ENCODE measurements around the gene SMC2.

SMC2 gene

DNA sequence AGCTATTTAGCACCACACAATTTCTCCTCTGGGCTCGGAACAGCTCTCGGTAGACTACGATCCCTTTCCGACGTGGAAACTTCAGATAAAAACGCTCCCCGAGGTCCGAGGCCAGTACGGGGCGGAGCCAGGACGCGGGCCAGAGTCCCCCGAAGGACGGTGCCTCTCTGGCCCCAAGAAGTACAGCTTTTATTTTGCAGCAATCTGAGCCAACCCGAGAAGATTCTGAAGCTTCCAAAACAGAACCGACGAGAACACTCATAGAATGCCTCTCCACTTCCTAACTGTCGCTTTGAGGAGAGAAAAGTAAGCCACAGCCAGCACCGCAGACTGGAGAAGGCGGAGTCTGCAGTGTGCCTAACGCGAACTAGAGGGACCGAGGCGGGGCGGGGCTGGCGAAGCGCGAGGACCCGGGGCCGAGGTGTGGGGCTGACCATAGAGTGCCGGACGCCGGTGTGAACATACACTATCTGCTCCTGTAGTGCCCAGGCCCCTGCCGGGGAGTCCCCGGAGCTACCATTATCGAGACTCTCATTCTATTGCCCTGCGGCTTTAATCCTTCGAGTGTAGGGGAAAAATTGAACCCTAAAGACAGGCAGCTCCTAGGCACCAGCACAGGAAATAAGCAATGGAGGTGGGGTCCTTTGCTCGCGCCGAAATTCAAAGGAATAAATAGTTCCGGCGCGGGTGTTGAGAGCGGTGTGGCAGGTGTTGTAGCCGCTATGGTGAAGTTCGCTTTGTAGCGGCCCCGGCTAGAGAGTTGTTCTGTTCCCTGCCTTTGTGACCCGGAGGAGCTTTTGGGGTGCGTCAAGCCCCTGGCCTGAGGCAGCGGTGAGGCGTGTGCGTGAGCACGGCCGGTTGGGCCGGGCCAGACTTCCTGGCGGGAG lies at the start of gene SMC2:
TSS of gene SMC2 (plus strand) at position 663 of the 887 bp plus-strand sequence. CDS start 1,076 bp downstream, outside the sequence.
- peak; percentile 69 for DNase-seq (ENCODE audit: low read depth, low spot score)

GRCh38 chr9:104068546-104068945 lies 25.6 kb upstream of the SMC2 start:
- DNase-seq (ENCODE audit: low read depth, low spot score) = no peak

DNA sequence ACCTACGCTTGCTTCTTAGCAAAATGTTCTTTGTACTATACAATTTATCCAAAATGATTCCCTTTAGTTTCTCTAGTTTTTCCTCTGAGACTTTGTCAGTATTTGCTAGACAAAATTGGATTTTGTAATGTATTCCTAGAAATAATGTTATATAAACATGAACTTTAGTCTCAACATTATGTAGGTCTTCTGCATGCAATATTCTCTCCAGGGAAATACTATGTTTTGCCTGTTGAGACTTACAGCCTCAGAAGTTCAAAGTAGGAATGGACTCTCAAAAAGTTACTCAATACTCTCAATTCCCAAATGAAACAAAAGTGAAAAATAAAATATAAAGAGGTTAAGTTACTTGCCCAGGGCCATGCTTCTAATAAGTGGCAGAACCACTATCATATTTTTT lies 24.8 kb upstream of the SMC2 start:
- no peak for DNase-seq (ENCODE audit: low read depth, low spot score)

GRCh38 chr9:104071589-104071988 lies 22.5 kb upstream of the SMC2 start:
- DNase-seq (ENCODE audit: low read depth, low spot score) = no peak

GRCh38 chr9:104073098-104073769 lies 20.9 kb upstream of the SMC2 start:
- no peak for DNase-seq (ENCODE audit: low read depth, low spot score)

DNA sequence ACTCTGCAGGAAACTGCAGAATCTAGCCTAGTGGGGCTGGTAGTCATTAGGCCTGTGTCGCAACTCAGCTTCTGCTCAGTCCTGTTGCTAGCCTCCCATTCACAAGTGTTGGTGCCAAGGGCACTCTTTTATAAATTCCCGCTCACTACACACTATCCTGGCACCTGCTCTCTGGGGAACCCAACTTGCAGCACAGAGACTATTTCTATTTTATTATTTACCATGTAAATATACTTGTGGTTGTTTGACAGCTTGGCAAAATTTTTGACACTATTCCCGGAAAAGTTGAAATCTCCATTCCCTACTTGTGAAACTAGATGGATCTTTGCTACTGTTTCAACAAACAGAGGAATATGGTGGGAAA lies 20.4 kb upstream of the SMC2 start:
- no peak for DNase-seq (ENCODE audit: low read depth, low spot score)

- no peak for DNase-seq (ENCODE audit: low read depth, low spot score)
Observed at GRCh38 chr9:104074876-104075275, 19.2 kb upstream of the SMC2 start.

- no peak for DNase-seq (ENCODE audit: low read depth, low spot score)
Observed at GRCh38 chr9:104075801-104076753, 18.0 kb upstream of the SMC2 start.

- DNase-seq (ENCODE audit: low read depth, low spot score) = no peak
Observed at GRCh38 chr9:104078596-104078995, 15.5 kb upstream of the SMC2 start.

- DNase-seq (ENCODE audit: low read depth, low spot score) = no peak
Observed at GRCh38 chr9:104080983-104081382, 13.1 kb upstream of the SMC2 start.

GRCh38 chr9:104082168-104082567 lies 11.9 kb upstream of the SMC2 start:
- no peak for DNase-seq (ENCODE audit: low read depth, low spot score)

DNA sequence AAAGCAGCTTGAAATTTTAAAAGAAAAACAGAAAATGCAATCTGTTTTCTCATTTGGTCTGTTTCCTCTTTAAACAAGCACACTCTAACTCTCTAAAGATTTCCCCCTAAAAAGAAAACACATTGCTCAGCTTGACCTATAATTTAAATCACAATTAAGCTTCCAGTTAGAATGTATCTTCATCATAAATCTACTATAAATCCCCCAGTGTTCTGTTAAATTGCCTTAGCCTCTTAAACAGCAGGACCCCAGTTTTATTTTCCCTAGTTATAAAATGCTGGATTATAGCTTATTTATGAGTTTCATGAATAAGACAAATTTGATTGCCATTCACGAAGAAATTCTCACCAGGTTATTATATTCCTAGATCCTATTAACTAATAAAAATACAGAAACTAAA lies 8.6 kb upstream of the SMC2 start:
- no peak for DNase-seq (ENCODE audit: low read depth, low spot score)

DNA sequence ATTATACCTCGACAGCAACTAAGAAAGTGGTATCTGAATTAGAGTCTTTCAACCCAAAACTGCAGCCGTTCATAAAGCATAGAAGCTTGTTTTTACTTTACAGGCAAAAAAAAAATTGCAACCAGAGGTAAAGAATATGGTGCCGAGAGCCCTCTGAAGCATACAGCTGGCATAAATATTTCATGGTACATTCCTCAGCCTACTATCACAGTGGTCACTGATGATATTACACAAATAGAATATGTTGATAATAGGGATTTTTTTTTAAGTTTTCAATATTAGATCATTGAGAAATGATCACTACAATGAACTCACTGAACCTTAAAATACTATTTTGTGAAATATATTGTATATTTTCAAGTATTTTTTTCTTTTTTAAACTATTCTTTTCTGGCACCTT lies 6.2 kb upstream of the SMC2 start:
- DNase-seq (ENCODE audit: low read depth, low spot score) = no peak

DNA sequence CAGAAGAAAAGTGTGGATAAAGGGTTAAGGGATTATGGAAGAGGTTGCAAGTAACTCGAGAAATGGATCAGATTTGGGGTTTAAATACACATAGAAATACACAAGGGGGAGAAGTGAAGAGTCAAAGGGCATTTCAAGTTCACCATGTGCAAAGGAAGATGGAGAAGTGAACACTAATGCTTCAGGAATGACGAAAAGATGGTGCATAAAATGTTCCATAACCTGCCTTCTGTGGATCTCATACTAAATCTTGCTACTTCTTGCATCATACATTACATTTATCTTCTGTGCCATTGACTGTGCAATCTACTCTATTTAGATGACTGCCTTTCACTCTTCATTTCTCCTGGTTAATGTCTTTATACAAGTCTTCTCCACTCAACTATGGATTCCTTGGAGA lies 5.7 kb upstream of the SMC2 start:
- no peak for DNase-seq (ENCODE audit: low read depth, low spot score)

DNA sequence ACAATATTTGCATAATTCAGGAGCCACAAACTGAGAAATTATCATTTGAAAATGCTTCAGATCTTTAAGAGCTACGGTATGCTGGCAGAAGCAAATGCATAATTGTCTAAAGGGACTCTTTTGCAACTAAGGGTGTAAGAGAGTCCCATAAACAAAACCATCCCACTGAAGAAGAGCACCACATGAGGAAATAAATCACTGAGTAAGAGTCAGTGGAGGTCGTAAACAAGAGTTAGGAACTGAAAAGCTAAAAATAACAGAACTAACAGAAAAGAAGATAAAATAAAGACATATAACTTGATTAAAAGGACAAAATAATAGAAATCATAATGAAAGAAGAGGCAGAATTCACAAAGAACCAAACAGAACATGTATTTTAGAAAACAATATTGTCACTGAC lies 3.5 kb upstream of the SMC2 start:
- no peak for DNase-seq (ENCODE audit: low read depth, low spot score)

DNA sequence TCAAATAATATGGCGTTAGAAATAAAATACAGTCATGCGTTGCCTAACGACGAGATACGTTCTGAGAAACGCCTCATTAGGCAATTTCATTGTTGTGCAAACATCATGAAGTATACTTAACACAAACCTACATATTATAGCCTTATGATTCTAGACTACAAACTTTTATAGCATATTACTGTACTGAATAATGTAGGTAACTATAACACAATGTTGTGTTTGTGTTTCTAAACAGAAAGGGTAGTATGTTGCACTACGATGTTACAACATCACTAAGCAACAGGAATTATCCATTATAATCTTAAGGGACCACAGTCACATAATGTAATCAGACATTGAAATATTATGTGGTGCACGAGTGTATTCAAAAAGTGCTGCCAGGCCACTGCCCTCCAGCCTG lies 3.0 kb upstream of the SMC2 start:
- no peak for DNase-seq (ENCODE audit: low read depth, low spot score)

DNA sequence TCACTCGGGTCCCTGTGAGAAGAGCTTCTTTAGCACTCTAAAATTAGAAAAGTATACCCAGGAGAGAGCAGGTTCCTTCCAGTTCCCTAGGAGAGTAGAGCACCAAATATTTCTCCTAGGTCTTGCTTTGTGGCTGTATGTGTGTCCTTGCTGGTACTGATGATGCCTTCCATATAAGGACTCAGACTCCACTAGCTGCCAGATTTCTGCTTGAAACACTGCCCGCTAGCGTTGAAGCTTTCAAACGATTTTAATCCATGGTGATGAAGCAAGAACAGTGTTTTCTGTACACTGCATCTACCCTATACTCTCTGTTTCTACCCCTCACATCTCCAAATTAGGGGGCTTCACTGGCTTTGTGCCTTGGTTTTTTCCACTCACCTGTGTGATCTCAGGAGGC lies 2.4 kb upstream of the SMC2 start:
- DNase-seq (ENCODE audit: low read depth, low spot score) = no peak

GRCh38 chr9:104092192-104092591 lies 1.9 kb upstream of the SMC2 start:
- no peak for DNase-seq (ENCODE audit: low read depth, low spot score)

DNA sequence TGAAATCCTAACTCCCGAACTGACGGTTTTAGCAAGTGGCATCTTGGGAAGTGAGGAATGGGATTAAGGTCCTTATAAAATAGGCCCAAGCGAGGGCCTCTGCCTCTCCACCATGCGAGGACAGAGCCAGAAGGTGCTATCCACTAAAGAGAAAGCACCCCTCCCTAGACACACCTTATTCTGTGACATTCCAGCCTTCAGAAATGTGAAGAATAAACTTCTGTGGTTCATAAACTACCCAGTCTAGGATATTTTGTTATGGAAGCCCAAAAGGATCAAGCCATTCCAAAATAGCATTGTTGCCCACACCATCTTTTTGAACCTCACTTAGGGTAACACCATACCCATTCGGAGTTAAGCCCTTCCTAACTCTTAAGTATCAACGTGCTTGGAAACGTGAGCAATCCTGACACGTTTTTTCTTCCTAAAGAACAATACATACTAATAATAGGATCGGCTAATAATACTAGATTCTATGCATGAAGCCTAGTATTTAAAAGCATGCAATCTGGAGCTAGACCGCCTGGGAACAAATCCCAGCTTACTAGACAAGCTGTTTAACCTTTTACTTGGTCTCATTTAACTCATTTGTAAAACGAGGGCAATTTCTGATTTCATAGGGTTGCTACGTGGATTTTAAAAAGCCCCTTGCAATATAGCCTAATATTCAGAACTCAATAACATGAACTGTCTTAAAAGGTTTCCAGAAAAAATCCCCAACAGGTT lies 1.1 kb upstream of the SMC2 start:
- no peak for DNase-seq (ENCODE audit: low read depth, low spot score)

- no peak for DNase-seq (ENCODE audit: low read depth, low spot score)
Observed at GRCh38 chr9:104094534-104095015, 466 bp downstream of the SMC2 start.

GRCh38 chr9:104099630-104100029 lies 5.5 kb downstream of the SMC2 start:
- no peak for DNase-seq (ENCODE audit: low read depth, low spot score)

Data from smooth muscle cell of the brain vasculature (primary cell).